MM.1S (cell line): ENCODE results near the gene MYH15.

Experiments used
- CTCF ChIP-seq: fragments of 300-600 bp; sonication (generic); IDR thresholded peaks from 2 replicates; pipeline ENCODE4 v1.5.1; 2016; ENCODE audit warnings: antibody characterized with exemption, low read length, mixed read lengths
- EZH2 ChIP-seq: fragments of 300-600 bp; sonication (generic); optimal IDR thresholded peaks from 2 replicates; pipeline ENCODE3; 2017; ENCODE audit warnings: low read depth, mild to moderate bottlenecking, antibody characterized with exemption, low read length, mixed read lengths
- EZH2phosphoT487 ChIP-seq: fragments of 300-600 bp; sonication (generic); IDR thresholded peaks from 2 replicates; pipeline ENCODE4 v1.6.1; 2018; ENCODE audit warnings: antibody characterized with exemption, low read length

- no peak for TF ChIP-seq CTCF
- TF ChIP-seq EZH2phosphoT487: no peak
- no peak for TF ChIP-seq EZH2
These were observed 15.6 kb upstream of the MYH15 start for GRCh38 chr3:108525971-108526370.
